WERI-Rb-1 (cell line): ENCODE results near the gene C11orf52.
A peak's percentile ranks its signal among the peaks of the same experiment; 100 is the strongest.

ENCODE experiments used
- DNase-seq: peaks from one replicate; pipeline ENCODE4 v3.0.0-alpha.2; 2020
- H3K27ac ChIP-seq: fragments of 250-450 bp; sonication (Bioruptor Pico); 2 replicates; pipeline ENCODE4 v1.5.1; 2020; ENCODE audit warnings: mild to moderate bottlenecking, moderate library complexity
- H3K27me3 ChIP-seq: fragments of 250-450 bp; sonication (Bioruptor Pico); 2 replicates; pipeline ENCODE4 v1.5.1; 2021; ENCODE audit warnings: mild to moderate bottlenecking, low read depth, moderate library complexity; ENCODE audit not compliant: insufficient read depth, severe bottlenecking
- H3K36me3 ChIP-seq: fragments of 250-450 bp; sonication (Bioruptor Pico); 2 replicates; pipeline ENCODE4 v1.5.1; 2020; ENCODE audit warnings: mild to moderate bottlenecking, moderate library complexity
- H3K4me3 ChIP-seq: 2 replicates; pipeline ENCODE4 v1.5.1; 2011; ENCODE audit warnings: low read depth, mild to moderate bottlenecking, control low read depth, low read length
- H3K9me3 ChIP-seq: fragments of 250-450 bp; sonication (Bioruptor Pico); 2 replicates; pipeline ENCODE4 v1.5.1; 2021; ENCODE audit warnings: mild to moderate bottlenecking, moderate library complexity; ENCODE audit not compliant: severe bottlenecking
- TF ChIP-seq, protein P1 (sequence below): IDR thresholded peaks from 2 replicates; pipeline ENCODE4 v1.5.1; 2011; ENCODE audit warnings: low read depth, mild to moderate bottlenecking, control low read depth, inconsistent platforms, low read length

C11orf52 gene

DNA sequence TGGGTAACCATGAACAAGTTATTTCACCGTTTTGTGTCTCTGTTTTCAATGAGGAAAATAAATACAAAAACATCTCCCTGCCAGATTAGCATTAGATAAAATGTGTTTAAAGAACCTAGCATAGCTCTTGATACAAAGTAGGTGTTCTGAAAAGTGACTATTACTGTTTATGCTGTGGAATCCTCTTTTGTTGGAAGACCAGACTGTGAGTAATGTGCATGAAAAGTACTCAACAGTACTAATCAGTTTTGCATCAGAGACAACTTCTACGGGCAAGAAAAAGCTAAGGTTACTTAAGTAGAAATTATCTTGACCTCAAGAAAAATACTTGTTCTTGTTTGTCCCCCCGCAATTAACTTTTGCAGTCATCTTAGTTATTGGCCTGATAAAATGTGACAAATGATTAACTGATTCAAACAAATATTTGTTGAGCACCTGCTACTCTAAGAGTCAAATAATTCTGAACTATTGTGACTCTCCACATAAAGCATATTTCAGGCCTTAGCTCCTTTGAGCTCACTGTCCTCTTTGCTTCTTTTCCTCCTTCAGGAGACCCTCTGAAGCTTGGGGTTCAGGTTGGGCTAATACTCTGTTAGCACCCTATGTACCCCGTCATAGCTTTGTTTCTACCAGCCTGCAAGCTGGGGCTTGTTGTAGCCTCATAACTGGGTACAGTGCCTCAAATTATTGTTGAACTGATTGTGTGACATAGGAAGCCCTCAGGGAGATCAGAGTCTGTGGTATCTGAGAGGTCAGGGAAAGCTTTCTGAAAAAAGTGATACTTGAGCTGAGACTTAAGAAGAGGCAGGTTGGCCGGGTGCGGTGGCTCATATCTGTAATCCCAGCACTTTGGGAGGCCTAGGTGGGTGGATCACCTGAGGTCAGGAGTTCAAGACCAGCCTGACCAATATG, 42.9 kb downstream of the C11orf52 start:
- Histone ChIP-seq H3K27ac (no peak overlapping the region), H3K27me3 (no peaks in the 10 kb centered on the region), H3K36me3 (peaks cover 7% of the 10 kb centered on the region), H3K4me3 (no peak overlapping the region), H3K9me3 (no peaks in the 10 kb centered on the region)
- DNase-seq: no peak
- TF ChIP-seq, protein P1, sequence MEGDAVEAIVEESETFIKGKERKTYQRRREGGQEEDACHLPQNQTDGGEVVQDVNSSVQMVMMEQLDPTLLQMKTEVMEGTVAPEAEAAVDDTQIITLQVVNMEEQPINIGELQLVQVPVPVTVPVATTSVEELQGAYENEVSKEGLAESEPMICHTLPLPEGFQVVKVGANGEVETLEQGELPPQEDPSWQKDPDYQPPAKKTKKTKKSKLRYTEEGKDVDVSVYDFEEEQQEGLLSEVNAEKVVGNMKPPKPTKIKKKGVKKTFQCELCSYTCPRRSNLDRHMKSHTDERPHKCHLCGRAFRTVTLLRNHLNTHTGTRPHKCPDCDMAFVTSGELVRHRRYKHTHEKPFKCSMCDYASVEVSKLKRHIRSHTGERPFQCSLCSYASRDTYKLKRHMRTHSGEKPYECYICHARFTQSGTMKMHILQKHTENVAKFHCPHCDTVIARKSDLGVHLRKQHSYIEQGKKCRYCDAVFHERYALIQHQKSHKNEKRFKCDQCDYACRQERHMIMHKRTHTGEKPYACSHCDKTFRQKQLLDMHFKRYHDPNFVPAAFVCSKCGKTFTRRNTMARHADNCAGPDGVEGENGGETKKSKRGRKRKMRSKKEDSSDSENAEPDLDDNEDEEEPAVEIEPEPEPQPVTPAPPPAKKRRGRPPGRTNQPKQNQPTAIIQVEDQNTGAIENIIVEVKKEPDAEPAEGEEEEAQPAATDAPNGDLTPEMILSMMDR: no peak

DNA sequence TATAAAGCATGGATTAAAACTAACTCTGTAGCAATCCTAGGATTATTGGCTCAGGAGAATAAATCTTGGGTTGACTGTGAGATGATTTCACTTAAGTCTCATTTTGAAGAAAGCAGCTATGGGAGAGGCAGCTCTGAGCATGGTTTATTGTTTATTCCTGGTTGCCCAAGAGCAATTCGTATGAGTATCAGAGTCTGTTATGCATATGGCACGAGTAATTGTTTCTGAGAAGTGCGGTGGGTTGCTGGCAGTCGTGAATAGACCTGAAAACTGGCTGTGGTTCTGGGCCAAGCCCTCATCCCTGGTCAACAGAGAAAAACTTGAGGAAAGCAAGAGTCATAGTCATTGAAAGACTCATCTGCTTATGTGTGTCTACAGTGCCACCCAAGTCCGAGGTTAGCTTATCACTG, 45.2 kb downstream of the C11orf52 start:
- peak; percentile 26 for DNase-seq
- H3K27ac ChIP-seq: peak overlapping the region; percentile 54
- no peak overlapping the region for H3K4me3 ChIP-seq
- H3K36me3 ChIP-seq: peaks cover 25% of the 10 kb centered on the region
- H3K27me3 ChIP-seq: no peaks in the 10 kb centered on the region
- H3K9me3 ChIP-seq: no peaks in the 10 kb centered on the region
- TF ChIP-seq, protein P1: no peak

- Histone ChIP-seq H3K36me3 (peaks cover 46% of the 10 kb centered on the region), H3K27ac (no peak overlapping the region), H3K27me3 (no peaks in the 10 kb centered on the region), H3K4me3 (no peak overlapping the region), H3K9me3 (no peaks in the 10 kb centered on the region)
- TF ChIP-seq, protein P1: no peak
- DNase-seq: no peak
Observed at GRCh38 chr11:111966678-111967077, 48.0 kb downstream of the C11orf52 start.

DNA sequence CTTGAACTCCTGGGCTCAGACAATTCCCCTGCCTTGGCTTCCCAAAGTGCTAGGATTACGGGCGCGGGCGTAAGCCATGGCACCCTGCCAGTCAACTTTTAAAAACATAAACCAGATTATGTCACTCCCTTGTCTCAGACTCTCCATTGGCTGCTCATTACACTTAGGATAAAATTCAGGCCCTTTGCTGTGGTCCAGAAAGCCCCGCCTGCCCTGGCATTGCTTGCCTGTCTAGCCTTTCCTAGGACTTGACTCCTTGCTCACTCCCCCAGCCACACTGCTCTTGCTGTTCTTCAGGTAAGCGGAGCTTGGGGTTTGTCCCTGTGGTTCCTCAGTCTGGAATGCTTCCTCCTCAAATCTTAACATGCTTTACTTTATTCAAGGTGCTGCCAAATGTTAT, 48.9 kb downstream of the C11orf52 start:
- H3K36me3 ChIP-seq: peaks cover 55% of the 10 kb centered on the region
- no peaks in the 10 kb centered on the region for H3K27me3 ChIP-seq
- no peak overlapping the region for H3K27ac ChIP-seq
- TF ChIP-seq, protein P1: no peak
- no peak overlapping the region for H3K4me3 ChIP-seq
- H3K9me3 ChIP-seq: no peaks in the 10 kb centered on the region
- DNase-seq: no peak

DNA sequence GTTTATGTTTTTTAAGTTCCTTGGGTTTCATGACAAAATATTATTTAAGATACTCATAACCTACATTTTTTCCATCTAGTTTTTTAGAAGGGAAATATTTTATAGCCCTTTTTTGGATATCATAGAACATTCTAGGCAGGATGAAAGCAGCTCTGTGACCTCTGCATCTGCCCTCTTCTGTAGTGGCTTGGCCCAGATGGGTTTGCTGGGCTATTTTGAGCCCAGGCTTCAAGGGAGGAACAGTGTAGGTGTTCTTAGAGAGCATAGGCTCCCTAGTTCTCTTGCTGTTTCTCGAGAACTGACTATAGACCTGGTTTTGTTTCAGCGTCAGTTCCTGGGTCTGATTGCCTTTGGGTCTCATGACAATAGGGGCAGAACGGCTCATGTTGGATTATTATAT, 50.6 kb downstream of the C11orf52 start:
- no peak for DNase-seq
- Histone ChIP-seq H3K4me3 (no peak overlapping the region), H3K27me3 (no peaks in the 10 kb centered on the region), H3K9me3 (no peaks in the 10 kb centered on the region), H3K27ac (no peak overlapping the region), H3K36me3 (peaks cover 67% of the 10 kb centered on the region)
- TF ChIP-seq, protein P1: no peak
